GM18867 (cell line): ENCODE data around the gene ADGRF4.
A peak's percentile ranks its signal among the peaks of the same experiment; 100 is the strongest.

Source experiments
- ATAC-seq: cut with Tn5 transposase; IDR thresholded peaks from one replicate; pipeline ENCODE4 v1.9.1; 2021; ENCODE audit warnings: mild to moderate bottlenecking, moderate library complexity; ENCODE audit not compliant: unreplicated experiment

The ADGRF4 gene

GRCh38 chr6:47681201-47681990, 17.0 kb upstream of the ADGRF4 start:
- no peak for ATAC-seq

GRCh38 chr6:47686411-47686810, 12.0 kb upstream of the ADGRF4 start:
- no peak for ATAC-seq

- ATAC-seq, result peak; percentile 85
Observed at GRCh38 chr6:47687432-47687831, 10.9 kb upstream of the ADGRF4 start.

GRCh38 chr6:47690214-47690613, 8.2 kb upstream of the ADGRF4 start:
- ATAC-seq, result no peak

GRCh38 chr6:47690791-47691190, 7.6 kb upstream of the ADGRF4 start:
- ATAC-seq, result no peak

- ATAC-seq, result no peak
Observed at GRCh38 chr6:47697925-47698324, 455 bp upstream of the ADGRF4 start.

GRCh38 chr6:47700053-47700452, 1.7 kb downstream of the ADGRF4 start:
- no peak for ATAC-seq

- ATAC-seq, result no peak
Observed at GRCh38 chr6:47700596-47700995, 2.2 kb downstream of the ADGRF4 start.

- peak; percentile 99 for ATAC-seq
Observed at GRCh38 chr6:47701363-47701762, 3.0 kb downstream of the ADGRF4 start.

GRCh38 chr6:47709160-47709559, 10.8 kb downstream of the ADGRF4 start:
- ATAC-seq, result no peak

- no peak for ATAC-seq
Observed at GRCh38 chr6:47710295-47710694, 11.9 kb downstream of the ADGRF4 start.

- ATAC-seq, result no peak
Observed at GRCh38 chr6:47713200-47713599, 14.8 kb downstream of the ADGRF4 start.

- no peak for ATAC-seq
Observed at GRCh38 chr6:47714802-47715201, 16.4 kb downstream of the ADGRF4 start.

GRCh38 chr6:47715782-47716181, 17.4 kb downstream of the ADGRF4 start:
- no peak for ATAC-seq

- ATAC-seq, result no peak
Observed at GRCh38 chr6:47716207-47716606, 17.8 kb downstream of the ADGRF4 start.

- ATAC-seq, result no peak
Observed at GRCh38 chr6:47718571-47718970, 20.2 kb downstream of the ADGRF4 start.

- no peak for ATAC-seq
Observed at GRCh38 chr6:47721189-47721588, 22.8 kb downstream of the ADGRF4 start.

- peak; percentile 93 for ATAC-seq
Observed at GRCh38 chr6:47722194-47722593, 23.8 kb downstream of the ADGRF4 start.

GRCh38 chr6:47724300-47724699, 25.9 kb downstream of the ADGRF4 start:
- ATAC-seq, result no peak

- no peak for ATAC-seq
Observed at GRCh38 chr6:47727391-47727790, 29.0 kb downstream of the ADGRF4 start.

GRCh38 chr6:47729019-47729418, 30.6 kb downstream of the ADGRF4 start:
- ATAC-seq, result no peak

GRCh38 chr6:47729457-47729856, 31.1 kb downstream of the ADGRF4 start:
- no peak for ATAC-seq
